ENCODE measurements around the gene NPFF.

The NPFF gene

GRCh38 chr12:53472056-53472582, 35.2 kb downstream of the NPFF start:
- DNase-seq = no peak

- DNase-seq = no peak
Measured at GRCh38 chr12:53468282-53468681, 39.0 kb downstream of the NPFF start.

- DNase-seq = no peak
Measured at GRCh38 chr12:53467880-53468279, 39.4 kb downstream of the NPFF start.

GRCh38 chr12:53467082-53467481, 40.2 kb downstream of the NPFF start:
- no peak for DNase-seq

GRCh38 chr12:53466640-53467039, 40.6 kb downstream of the NPFF start:
- no peak for DNase-seq

- no peak for DNase-seq
Measured at GRCh38 chr12:53465679-53466078, 41.6 kb downstream of the NPFF start.

- DNase-seq = no peak
Measured at GRCh38 chr12:53464685-53465418, 42.4 kb downstream of the NPFF start.

- no peak for DNase-seq
Measured at GRCh38 chr12:53463802-53464560, 43.3 kb downstream of the NPFF start.

GRCh38 chr12:53462935-53463334, 44.3 kb downstream of the NPFF start:
- no peak for DNase-seq

GRCh38 chr12:53461591-53461990, 45.7 kb downstream of the NPFF start:
- no peak for DNase-seq

- no peak for DNase-seq
Measured at GRCh38 chr12:53461059-53461458, 46.2 kb downstream of the NPFF start.

- no peak for DNase-seq
Measured at GRCh38 chr12:53459097-53459496, 48.2 kb downstream of the NPFF start.
